ENCODE measurements around the gene CD164.

The CD164 gene

DNA sequence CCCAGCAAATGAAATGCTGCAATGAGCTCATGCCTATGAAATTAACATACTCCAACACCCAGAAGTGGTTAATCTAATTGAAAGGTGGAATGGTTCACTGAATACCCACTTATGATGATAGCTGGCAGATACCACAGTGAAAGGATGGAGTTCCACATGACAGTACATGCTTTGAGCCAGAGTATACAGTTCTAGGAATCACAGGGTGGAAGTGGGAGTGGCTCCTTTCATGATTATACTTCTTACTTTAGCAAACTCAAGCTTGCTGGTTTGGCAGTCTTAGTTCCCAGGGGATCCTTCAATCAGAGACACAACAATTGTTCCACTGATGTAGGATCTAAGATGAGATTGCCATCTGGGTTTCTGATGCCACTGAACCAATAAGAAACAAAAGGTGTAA, 21.5 kb downstream of the CD164 start:
- ChIA-PET CTCF (interaction anchor here (1.1 kb wide), 1 partner anchor 9 kb away, joined by 3 read pairs; no protein-coding TSS in a partner anchor), POLR2A (ENCODE audit: low non-redundant PET) (no interaction called here)
- no peak for DNase-seq (ENCODE audit: low spot score)
- TF ChIP-seq, protein P1, sequence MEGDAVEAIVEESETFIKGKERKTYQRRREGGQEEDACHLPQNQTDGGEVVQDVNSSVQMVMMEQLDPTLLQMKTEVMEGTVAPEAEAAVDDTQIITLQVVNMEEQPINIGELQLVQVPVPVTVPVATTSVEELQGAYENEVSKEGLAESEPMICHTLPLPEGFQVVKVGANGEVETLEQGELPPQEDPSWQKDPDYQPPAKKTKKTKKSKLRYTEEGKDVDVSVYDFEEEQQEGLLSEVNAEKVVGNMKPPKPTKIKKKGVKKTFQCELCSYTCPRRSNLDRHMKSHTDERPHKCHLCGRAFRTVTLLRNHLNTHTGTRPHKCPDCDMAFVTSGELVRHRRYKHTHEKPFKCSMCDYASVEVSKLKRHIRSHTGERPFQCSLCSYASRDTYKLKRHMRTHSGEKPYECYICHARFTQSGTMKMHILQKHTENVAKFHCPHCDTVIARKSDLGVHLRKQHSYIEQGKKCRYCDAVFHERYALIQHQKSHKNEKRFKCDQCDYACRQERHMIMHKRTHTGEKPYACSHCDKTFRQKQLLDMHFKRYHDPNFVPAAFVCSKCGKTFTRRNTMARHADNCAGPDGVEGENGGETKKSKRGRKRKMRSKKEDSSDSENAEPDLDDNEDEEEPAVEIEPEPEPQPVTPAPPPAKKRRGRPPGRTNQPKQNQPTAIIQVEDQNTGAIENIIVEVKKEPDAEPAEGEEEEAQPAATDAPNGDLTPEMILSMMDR (conservative IDR thresholded peaks at IDR 0.05; ENCODE audit: low read depth), result no peak
- H3K27ac ChIP-seq, result no peak overlapping the region

DNA sequence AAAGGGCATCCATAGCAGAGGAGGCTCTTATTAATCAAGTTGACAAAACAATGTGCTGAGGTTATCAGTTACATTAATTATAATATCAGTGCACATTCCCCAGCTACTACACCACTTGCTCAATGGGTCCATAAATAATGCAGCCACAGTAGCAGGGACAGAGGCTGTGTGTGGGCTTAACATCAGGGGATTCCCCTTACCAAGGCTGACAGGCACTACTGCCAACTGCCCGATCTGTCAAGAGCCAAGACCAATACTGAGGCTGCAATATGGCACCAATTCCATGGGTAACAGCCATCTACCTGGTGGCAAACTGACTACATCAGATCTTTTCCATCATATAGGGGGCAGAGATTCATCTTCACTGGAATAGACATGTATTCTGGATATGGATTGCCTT, 22.0 kb downstream of the CD164 start:
- TF ChIP-seq, protein P1 (conservative IDR thresholded peaks at IDR 0.05; ENCODE audit: low read depth), result no peak
- DNase-seq (ENCODE audit: low spot score), result no peak
- H3K27ac ChIP-seq, result no peak overlapping the region
- ChIA-PET CTCF (interaction anchor here (0.6 kb wide), 1 partner anchor 33 kb away, joined by 3 read pairs; no protein-coding TSS in a partner anchor), POLR2A (ENCODE audit: low non-redundant PET) (no interaction called here)

DNA sequence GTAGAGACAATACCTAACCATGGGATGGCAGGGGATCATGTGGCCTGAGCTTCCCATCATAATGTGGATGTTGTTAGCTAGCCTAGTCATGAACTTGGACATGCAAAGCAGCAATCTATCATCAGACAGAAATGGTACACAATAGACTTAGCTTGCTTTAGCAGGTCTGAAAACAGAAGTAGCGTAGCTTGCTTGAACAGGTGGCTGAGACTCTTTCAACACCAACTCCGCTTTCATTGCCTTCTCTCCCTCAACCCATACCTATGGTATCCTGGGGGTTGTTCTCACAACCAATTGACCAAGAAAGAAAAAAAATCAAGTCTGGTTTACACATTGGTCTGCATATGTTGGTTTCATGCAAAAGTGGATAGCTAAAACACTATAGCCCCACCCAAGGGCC, 23.0 kb downstream of the CD164 start:
- CTCF ChIA-PET, result interaction anchor here (0.9 kb wide), 1 partner anchor 12 kb away, joined by 4 read pairs; no protein-coding TSS in a partner anchor
- H3K27ac ChIP-seq, result no peak overlapping the region
- POLR2A ChIA-PET (ENCODE audit: low non-redundant PET), result no interaction called here
- TF ChIP-seq, protein P1 (conservative IDR thresholded peaks at IDR 0.05; ENCODE audit: low read depth), result no peak
- no peak for DNase-seq (ENCODE audit: low spot score)

DNA sequence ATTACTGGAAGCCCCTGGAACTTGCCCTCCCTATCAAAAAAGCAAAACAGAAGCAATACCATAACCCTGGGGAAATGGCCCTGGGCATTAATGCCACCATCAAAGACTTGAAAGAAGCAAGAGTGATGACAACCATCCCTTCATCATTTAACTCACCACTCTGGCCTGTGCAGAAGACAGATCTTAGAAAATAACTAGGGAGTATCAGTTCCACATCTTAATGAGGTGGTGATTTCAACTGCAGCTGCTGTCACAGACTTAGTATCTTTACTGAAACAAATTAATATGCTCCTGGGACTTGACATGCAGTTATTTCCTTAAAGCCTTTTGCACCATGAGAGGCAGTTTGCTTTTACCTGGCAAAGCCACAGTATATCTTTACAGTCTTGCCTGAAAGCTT, 24.1 kb downstream of the CD164 start:
- TF ChIP-seq, protein P1 (conservative IDR thresholded peaks at IDR 0.05; ENCODE audit: low read depth), result no peak
- no peak overlapping the region for H3K27ac ChIP-seq
- CTCF ChIA-PET, result no interaction called here
- DNase-seq (ENCODE audit: low spot score), result no peak
- POLR2A ChIA-PET (ENCODE audit: low non-redundant PET), result no interaction called here

DNA sequence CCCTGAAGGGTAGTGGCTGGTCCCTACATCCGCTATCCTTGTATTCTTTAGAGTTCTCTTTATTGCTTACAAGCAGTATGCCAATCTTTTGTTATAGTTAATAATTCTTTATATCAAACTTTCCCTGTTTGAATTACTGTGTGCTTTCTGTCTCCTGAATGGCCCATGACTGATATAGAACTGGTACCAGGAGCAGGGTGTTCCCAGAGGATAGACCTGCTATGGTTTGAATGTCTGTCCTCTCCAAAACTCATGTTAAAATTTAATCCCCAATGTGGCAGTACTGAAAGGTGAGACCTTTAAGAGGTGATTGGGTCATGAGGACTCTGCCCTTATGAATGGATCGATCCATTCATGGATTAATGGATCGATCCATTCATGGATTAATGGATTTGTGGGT, 26.0 kb downstream of the CD164 start:
- CTCF ChIA-PET, result no interaction called here

DNA sequence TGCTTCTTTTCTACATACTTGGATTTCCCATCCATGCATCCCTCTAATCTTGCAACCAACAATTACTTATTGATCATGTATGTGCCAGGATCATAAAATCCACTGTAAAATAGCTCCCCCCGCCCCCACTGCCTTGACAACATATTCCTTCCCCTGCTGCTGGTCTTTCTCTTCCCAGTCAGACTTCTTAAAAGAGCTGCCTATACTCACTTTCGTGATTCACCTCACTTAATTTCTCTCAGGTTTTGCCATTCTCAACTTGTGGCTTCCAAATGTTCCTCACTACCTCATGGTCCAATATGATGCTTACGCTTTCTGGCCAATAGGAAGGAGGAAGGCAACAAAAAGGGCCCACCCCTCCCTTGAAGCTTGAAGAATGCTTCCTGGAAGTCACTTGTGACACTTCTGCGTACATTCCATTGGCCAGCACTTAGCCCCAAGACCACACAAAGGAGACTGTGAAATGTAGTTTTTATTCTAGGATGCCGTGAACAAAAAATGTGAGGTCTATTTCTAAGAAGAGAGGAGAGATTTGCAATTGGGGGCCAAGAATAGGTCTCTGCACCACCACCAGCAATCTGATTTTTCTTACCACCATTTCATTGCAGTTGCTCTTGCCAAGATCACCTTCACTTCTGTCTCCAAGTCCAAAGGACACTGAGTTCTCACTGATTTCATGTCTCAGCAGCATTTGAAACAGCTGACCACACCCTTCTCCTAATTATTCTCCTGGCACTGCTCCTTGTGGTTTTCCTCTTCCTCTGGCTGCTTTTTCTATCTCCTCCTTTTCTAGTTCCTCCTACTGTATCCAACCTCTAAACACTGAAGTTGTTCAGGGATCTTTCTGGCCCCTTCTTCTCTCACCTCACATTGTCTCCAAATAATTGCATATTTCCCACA, 30.8 kb downstream of the CD164 start:
- POLR2A ChIA-PET (ENCODE audit: low non-redundant PET), result no interaction called here

More for the DNA sequence above, 26.0 kb downstream of the CD164 start:
- TF ChIP-seq, protein P1 (conservative IDR thresholded peaks at IDR 0.05; ENCODE audit: low read depth), result no peak
- POLR2A ChIA-PET (ENCODE audit: low non-redundant PET), result no interaction called here
- DNase-seq (ENCODE audit: low spot score), result no peak
- no peak overlapping the region for H3K27ac ChIP-seq

More for the DNA sequence above, 30.8 kb downstream of the CD164 start:
- H3K27ac ChIP-seq, result no peak overlapping the region
- CTCF ChIA-PET, result interaction anchor here (0.6 to 1.6 kb wide), 3 partner anchors 10 to 164 kb away, joined by 3 to 5 read pairs (median 4); no protein-coding TSS in a partner anchor
- DNase-seq (ENCODE audit: low spot score), result no peak
- TF ChIP-seq, protein P1 (conservative IDR thresholded peaks at IDR 0.05; ENCODE audit: low read depth), result no peak

All from RWPE1 (cell line).